GM18858 (cell line): ENCODE results near the gene MVD.
"Not testable (repeated sequence)": the region's sequence is repeated elsewhere in the genome, so short reads cannot be mapped to it uniquely, and the experiment has no call there.

Experiments used
- ATAC-seq: cut with Tn5 transposase; IDR thresholded peaks from one replicate; pipeline ENCODE4 v1.9.1; 2021; ENCODE audit not compliant: unreplicated experiment

MVD gene

DNA sequence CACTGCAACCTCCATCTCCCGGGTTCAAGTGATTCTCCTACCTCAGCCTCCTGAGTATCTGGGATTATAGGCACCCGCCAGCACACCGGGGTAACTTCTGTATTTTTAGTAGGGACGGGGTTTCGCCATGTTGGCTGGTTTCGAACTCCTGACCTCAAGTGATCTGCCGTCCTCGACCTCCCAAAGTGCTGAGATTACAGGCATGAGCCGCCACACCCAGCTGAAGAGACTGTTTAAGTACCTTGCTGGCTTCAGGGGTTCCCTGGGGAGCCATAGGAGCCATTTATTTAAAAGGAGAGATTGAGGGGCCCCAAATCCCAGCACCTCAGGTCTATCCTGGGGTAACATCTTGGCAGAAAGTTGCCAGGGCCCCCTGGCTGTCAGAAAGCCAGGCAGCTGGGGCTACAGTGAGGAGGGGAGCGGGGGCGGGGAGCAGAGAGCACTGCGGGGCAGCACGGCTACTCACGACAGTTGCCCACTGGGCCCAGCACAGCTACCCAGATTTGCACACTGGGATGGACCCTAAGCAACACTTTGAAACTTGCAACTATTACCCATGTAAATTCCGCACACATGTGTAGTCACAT lies 21.8 kb upstream of the MVD start:
- no peak for ATAC-seq

DNA sequence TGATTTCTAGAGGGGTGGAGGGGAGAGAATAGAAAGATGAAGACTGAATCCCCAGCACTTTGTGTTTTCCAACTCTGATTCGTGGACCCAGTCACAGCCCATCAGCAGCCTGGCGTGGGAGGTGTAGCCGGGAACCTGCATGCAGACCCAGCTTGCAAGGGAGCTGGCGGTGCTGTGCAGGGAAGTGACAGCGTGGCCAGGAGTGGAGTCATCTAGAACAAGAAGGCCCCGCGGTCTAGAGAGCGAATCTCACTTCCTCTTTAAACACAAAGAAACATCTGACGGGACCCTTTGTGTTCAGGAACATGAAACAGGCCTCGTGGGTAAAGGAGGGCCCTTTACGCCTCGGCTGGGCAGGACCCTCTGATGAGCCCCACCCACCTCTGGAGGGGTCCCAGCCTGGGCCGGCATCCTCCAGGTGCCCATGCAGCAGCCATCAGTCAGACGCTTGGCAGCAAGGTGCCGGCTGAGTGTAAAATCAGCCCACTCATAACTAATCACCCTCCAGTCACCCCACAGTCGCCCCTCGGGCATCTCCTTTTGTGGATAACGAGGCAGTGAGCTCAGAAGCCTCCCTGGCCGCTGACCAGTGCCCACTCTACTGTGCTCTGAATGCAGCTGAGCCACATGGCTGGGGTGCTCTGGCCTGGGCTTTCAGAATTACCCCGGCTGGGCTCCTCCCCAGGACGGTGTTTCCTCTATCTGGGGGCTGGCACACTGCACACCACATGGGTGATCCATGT lies 19.0 kb upstream of the MVD start:
- ATAC-seq, result peak; percentile 66

DNA sequence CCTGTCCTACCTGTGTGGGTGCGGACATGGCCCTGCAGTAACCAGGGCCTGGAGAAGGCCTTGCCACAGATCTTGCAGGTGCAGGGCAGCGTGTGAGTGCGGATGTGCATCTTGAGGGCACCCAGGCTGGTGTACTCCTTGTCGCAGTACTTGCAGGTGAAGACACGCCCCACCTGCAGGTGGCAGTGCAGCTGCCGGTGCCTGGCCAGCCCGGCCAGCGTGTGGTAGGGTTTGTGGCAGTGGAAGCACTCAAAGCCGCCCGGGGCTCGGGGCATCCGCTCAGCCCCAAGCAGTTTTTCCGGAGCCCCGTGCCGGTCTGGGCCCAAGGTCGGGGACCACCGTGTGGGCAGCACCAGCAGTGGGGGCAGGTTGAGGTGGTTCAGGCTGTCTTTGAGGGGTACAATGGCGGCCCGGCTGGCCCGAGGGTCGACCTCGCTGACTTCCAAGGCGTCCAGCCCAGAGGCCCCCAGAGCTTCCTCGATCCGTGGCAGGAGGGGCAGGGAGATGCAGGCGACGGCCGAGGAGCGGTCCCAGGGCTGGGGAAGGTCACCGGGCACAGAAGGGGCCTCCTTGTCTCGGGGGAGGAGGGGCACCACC lies 18.3 kb upstream of the MVD start:
- no peak for ATAC-seq

DNA sequence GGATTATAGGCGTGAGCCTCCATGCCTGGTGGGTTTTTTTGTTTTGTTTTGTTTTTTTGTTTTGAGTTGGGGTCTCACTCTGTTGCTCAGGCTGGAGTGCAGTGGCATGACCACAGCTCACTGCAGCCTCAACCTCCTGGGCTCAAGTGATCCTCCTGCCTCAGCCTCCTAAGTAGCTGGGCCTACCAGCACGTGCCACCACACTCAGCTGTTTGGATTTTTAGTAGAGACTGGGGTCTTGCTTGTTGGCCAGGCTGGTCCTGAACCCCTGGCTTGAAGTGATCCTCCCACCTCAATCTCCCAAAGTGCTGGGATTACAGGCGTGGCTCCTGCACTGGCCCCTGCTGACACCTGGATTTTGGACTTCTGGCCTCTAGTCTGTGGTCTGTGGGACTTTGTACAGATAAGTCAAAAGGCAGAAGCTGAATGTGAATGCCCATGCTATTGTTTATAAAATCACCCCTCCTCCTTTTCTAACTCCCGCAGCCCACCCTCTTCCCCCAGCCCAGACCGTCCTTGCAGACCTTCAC lies 17.7 kb upstream of the MVD start:
- ATAC-seq, result no peak

DNA sequence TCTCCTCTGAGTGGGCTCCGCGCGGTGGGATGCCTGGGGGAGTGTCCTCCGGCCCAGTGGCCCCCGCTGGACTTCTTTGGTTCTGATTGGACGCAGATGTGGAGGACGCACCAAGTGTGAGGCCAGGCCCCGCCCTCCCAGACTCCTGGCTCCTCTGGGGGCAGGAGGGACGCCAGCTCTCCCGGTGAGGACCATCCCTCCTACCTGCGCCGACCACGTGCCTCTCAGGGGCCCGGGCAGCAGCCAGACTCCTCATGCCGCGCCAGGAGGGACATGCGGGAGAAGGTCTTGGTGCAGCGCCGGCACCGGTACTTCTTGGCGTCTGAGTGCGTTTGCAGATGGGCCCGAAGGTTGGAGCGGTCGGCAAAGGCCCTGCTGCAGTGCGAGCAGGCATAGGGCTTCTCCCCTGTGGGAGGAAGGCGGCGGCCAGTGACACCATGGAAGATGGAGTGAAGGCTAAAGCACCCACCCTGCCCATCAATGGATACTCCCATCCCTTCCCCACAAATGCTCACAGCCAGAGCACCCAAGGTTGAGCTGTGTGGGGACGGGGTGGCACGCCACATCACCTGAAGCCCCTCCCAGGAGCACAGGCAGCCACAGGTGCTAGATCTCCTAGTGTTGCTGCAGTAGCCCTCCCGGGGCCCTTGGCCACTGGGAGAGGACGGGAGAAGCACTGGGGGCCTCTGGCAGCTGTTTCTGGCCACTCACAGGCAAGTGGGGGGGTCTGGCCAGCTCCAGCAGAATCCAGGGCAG lies 15.5 kb upstream of the MVD start:
- no peak for ATAC-seq

DNA sequence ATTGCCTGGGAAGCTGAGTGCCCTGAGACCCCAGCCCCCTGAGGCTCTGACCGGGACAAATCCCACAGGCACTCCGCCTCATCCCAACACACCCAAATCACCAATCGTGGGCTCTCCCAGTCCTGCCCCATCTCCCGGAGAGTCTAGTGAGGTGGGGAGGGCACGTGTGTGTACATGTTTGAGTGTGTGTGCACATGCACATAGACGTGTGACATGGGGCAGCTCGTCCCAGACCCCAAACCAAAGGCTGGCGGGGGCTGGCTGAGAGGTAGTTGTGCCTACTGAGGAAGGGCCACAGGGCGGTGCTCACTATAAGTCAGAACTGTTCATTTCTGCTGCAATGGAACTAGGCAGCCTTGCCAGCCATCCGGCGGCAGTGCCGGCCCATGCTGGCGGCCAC lies 14.8 kb upstream of the MVD start:
- ATAC-seq, result no peak

DNA sequence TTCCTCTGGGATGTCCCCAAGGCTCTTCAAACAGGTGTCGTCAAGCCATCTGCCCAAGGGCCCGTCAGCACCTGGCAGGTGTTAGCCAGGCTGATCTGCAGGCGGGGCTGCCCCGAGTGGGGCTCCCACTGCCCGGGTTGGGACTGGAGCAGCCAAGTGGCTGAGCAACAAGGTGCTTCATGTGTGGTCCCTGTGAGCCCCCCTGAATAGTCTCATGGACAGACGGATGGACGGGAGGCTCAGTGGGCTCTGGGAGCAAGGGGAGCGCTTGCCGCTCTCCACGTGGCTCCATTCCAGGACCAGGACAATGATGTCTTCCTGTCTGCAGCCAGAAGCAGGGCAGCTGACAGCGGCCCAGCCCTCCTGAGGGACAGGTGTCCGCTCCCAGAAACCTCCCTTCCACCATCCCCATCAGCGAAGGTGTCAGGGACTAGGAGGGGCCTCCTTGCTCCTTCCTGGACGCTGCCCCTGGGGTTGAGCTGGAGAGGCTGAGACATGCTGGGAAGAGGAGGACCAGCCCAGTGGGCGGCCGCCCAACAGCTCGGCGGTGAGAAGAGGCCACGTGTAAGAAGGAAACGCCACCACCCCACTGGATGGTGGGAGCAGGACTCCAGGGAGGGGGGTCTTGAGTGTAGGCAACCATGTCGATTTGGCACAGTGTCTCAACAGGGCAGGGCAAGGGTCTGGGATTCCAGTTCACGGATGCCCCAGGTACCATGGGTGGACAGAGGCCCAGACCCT lies 13.8 kb upstream of the MVD start:
- no peak for ATAC-seq

DNA sequence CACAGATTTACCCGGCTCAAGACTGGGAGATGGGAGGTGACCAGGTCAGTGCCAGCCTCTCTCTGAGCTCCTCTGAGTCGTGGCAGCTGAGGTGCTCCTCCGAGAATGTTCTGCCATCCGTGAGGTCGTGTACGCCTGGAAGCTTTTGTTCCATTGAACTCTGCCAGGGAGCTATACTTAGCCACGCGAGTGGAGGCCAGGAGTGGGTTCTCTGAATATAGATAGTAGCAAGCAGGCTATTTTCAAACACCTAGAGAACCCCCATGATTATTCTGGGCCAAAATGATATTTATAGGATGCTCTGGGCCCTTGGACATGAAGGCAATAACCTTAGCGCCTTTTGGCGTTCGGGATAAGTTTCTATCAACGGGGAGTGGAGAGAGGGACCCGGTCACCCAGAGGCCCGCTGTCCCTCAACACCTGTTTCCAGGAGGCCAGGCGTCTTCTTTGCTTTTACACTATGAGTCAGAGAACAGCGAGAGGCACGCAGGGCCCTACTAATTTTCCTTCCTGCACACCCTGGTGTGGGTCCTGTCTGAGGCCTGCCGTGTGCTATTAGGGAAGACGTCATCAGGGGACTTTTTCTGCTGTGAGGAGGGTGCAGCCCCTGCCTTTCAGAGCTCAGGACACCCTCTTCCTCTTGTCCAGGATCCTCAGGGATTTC lies 11.0 kb upstream of the MVD start:
- ATAC-seq, result no peak

DNA sequence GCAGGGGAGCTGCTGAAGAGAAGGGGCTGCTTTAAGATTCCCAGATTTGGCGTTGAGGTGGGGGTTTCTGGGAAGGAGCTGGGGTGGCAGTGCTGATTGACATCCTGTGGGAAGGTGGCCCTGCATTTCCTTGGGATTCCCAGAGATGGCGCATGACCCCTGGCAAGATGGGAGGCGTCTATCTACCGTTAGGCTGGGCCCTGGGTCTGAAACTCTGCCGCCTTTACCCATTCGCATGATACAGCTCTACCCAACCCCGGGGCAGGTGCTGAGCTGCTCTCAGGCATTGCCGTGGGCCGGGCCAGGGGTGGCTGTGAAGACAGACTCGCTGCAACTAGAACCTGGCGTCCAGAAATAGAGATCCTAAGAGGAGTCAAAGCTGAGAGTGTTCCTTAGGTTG lies 9.9 kb upstream of the MVD start:
- no peak for ATAC-seq

DNA sequence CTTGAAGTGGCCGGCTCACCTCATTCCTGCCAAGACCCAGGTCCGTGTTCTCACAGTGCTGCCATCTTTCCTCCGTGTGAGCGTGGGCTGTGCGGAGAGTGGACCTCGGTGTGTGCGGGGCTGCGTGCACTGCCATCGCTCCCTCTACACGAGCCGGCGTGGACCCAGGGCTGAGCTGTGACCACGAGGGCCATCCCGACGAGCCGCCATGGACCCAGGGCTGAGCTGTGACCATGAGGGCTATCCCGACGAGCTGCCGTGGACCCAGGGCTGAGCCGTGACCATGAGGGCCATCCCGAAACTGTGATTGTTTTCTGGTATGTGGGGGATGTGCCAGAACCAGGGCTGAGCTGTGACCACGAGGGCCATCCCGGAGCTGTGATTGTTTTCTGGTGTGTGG lies 8.9 kb upstream of the MVD start:
- ATAC-seq, result no peak

DNA sequence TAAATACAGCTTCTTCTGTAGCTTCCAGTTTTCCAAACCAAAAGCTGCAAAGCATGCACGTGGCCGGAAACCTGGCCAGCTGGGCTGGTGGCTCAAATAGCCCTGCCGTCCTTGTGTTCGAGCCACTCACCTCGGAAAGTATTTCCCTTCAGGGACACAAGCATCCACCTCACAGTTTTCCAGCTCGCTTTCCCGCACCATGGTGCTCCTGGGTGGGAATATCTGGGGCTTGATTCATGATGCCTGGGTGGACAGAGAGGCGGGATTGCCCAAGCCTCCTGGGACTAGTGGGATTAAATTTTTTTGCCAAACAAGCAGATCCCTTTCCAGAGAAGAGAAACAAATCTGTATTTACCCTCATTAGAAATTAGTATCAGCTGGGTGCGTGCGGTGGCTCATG lies 7.1 kb upstream of the MVD start:
- ATAC-seq, result no peak

DNA sequence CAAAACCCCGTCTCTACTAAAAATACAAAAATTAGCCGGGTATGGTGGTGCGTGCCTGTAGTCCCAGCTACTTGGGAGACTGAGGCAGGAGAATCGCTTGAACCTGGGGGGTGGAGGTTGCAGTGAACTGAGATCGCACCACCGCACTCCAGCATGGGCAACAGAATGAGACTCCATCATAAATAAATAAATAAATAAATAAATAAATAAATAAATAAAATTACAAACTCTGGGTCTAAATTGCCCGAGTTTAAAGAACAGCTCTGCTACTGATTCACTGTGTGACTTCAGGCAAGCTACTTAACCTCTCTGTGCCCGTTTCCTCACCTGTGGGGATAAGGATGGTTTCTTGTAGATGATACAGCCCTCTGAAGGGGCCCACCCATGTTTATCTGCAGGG lies 6.6 kb upstream of the MVD start:
- not testable (repeated sequence) for ATAC-seq

DNA sequence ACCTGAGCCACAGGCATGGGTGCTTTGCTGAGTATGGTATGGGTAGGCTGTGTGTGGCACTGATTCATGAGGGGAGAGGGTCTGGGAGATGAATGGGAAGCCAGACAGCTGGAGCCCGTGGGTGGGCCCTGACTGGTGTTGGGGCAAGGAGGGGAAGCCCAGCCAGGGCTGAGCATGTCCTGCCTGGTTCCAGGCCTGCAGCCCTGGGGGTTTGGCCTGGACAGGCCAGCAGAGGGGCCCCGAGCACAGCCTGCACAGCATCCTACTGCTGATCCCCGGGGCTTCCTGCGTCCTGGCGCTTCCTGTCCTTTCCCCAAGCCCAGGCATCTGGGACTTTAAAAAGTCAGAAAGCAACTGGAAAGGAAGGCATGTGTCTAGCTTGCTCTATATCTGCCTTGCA lies 4.6 kb upstream of the MVD start:
- no peak for ATAC-seq

DNA sequence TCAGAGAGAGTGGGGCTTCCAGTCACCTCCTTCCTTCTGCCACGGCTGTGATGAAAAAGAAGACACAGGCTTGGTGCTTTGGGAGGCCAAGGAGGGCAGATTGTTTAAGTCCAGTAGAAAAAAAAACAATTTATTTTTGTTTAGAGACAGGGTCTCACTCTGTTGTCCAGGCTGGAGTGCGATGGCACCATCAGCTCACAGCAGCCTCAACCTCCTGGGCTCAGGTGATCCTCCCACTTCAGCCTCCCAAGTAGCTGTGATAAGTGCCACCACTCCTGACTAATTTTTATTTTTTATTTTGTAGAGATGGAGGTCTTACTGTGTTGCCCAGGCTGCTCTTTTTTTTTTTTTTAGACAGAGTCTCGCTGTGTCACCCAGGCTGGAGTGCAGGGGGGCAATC lies 2.7 kb upstream of the MVD start:
- no peak for ATAC-seq

DNA sequence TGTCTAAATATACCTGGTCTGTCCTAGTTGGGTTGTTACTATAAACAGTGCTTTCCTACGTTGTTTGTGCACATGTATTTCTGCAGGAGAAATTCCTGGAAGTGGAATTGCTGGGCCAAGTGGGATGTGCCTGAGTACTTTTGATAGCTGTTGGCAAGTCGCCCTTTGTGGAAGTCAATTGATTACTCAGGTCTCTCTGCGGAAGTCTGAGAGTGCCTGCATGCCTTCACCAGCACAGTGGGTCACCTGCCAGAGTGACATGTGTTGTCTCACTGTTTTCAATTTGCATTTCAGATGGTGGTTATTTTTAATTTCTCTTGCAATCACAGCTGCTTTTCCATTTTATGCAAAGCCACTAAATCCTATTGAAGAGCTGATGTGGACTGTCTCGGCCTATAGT lies 2.3 kb upstream of the MVD start:
- no peak for ATAC-seq

DNA sequence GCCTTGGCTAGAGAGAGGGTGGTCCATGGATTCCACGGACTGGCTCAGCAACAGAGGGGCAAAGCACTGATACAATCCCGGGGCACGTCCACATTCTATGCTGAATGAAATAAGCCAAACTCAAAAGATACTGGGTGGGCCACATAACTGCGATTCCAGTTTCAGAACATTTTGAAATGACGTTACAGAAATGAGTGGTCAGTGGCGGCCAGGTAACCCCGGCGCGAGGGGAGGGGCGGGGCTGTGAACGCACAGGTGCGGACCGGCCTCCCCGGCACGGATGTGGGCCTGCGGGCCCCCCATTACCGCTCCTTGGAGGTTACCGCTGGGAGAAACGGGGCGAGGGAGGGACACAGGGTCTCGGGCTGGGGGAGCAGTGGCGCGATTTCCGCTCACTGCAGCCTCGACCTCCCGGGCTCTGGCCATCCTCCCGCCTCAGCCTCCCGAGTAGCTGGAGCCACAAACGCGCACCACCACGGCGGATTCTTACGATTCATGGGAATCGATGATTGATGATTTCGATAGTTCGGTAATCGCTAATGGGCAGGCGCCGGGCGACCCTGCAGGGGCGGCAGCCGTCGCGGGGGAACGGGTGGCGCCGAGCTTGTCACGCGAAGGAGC lies 559 bp downstream of the MVD start:
- ATAC-seq, result peak; percentile 6

DNA sequence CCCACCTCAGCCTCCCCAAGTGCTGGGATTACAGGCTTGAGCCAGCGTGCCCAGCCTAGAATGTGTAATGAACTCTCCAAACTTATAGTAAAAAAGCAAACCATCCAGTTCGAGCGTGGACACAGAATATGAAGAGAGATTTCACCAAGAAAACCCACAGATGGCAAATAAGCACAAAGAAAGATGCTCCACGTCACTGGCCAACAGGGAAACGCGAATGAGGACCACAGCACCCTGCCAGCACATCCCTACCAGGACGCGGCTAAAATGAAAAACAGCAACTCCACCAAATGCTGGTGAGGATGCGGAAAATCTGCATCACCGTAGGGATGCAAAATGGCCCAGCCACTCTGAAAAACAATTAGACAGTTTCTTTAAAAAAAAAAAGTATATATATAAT lies 1.4 kb downstream of the MVD start:
- no peak for ATAC-seq

DNA sequence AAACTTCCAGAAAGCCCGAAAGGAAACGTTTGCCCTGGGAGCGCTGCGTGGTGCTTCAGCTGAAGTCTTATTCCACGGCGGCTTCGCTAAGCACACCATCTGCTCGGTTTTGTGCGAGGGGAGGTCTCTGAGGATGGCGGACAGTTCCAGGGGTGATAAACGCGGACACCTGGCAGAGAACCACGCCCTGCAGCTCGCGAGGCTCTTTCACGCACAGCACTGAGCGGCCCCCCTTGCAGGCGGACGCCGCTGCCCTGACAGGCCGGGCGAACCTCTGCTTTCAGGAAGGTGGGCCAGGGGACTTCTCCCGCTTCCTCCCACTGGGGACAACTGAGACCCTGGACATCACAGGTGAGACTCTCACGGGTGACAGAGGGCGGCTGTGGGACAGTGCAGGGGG lies 3.7 kb downstream of the MVD start:
- no peak for ATAC-seq

DNA sequence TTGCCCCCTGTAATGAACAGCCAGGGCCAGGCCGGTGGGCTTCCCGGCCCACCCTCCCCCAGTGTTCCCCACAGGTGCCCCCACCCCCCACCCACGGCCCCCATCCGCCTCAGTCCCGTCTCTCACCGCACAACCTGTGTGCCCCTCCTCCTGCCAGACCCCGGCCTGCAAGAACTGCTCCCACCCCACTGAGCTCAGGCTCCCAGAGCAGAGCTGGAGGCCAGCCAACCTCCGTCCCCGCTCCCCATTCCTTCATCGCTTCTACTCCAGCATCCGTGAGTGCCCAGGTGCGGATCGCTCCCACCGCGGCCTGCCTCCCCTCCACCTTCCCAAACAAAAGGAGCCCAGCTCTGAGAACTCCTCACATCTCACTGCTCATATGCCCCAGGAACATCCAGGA lies 4.2 kb downstream of the MVD start:
- no peak for ATAC-seq

DNA sequence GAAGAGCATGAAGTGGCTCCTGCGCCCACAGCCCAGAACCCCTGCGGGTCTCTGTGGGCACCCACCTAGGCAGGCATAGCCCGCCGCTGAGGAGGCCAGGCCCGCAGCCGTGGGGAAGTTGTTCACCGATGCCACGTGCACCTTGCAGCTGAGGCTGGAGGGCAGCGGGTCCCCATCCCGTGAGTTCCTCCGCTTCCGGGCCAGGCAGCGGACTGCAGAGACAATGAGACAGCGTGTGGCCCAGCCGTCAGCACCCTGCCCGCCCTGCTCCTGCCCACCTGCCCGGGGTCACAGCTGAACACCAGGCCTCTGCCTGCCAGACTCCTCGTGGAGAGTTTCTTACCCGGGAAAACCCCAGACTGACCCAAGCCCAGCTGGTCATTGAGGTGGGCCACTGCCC lies 5.5 kb downstream of the MVD start:
- ATAC-seq, result no peak
